ENCODE data around the gene COPS9. TPM values are rescaled to one million over a fixed set of nuclear protein-coding genes. Genes with fewer than 3 reads are reported as not detected.
A peak's percentile ranks its signal among the peaks of the same experiment; 100 is the strongest.

COPS9 gene
- total RNA-seq, 1 donor from 2014 or later, result 204 TPM

- intact Hi-C loops (cut with micrococcal nuclease), result no loop called here
- DNase-seq (peak; percentile 10), ATAC-seq (no peak)
Measured at GRCh38 chr2:240167588-240167880, 31.4 kb upstream of the COPS9 start.

GRCh38 chr2:240166761-240167587, 30.9 kb upstream of the COPS9 start:
- peak; percentile 13 for DNase-seq
- no peak for ATAC-seq
- intact Hi-C loops (cut with micrococcal nuclease), result no loop called here

GRCh38 chr2:240166191-240166590, 30.1 kb upstream of the COPS9 start:
- peak; percentile 4 for DNase-seq

GRCh38 chr2:240165661-240166060, 29.6 kb upstream of the COPS9 start:
- intact Hi-C loops (cut with micrococcal nuclease), result no loop called here
- DNase-seq (peak; percentile 6), ATAC-seq (no peak)

More at GRCh38 chr2:240166191-240166590, 30.1 kb upstream of the COPS9 start:
- no peak for ATAC-seq
- intact Hi-C loops (cut with micrococcal nuclease), result no loop called here

DNA sequence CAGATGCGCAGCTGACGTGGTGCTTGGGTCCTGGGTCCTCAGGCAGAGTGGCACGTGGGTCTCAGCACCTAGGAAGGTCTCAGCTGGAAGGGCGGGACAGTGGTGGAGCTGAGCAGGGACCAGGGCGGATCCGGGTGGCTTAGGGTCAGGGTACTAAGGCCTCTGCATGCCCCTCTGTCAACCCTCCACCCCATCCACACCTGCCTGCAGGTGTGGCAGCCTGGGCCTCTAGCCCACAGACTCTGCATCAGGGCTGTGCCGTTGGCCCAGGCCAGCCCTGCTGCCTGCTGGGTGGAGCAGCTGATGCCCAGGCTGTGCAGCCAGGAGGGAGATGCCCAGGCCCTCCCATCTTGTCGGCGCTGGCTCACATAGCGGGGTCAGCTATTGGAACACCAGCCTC, 28.9 kb upstream of the COPS9 start:
- peak; percentile 13 for DNase-seq
- ATAC-seq, result no peak
- intact Hi-C loops (cut with micrococcal nuclease), result no loop called here

GRCh38 chr2:240164586-240164985, 28.5 kb upstream of the COPS9 start:
- no peak for DNase-seq
- no peak for ATAC-seq
- intact Hi-C loops (cut with micrococcal nuclease), result no loop called here

GRCh38 chr2:240163844-240164574, 27.9 kb upstream of the COPS9 start:
- DNase-seq (peak; percentile 3), ATAC-seq (no peak)
- intact Hi-C loops (cut with micrococcal nuclease), result no loop called here

DNA sequence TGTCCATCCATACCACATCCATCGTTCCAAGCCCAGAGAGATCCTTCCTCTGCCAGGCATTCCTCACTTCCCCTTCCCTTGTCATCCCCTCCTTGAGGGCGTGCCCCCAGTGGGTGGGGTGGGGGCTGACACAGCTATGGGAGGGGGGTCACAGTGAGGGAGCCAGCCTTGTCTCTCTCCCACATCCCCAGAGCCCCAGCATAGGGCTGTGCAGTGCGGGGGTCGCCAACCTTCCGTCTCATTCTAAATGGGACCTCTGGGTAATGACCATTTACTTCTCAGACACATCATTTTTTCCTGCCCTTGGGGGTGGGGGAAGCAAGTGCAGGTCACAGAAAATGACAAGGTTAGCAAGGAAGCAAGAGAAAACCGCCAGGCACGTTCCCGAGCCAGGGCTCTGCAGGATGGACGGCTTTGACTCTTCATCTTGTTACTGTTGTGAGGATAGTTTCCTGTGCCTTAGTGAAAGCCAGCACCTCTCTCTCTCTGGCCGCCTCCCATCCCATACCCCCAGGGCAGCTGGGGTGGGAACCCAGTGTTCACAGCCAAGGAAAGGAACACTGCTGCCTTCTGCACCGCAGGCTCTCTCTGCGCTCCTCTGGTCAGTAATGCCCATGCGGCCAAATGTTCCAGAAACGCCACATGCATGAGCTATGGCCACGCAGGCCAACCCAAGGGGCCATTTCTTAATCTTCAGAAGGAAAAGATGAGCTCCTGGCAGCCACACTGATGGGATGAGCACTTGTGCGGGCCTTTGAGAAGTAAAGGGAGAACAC, 27.0 kb upstream of the COPS9 start:
- DNase-seq (peak; percentile 7), ATAC-seq (no peak)
- intact Hi-C loops (cut with micrococcal nuclease), result no loop called here

DNA sequence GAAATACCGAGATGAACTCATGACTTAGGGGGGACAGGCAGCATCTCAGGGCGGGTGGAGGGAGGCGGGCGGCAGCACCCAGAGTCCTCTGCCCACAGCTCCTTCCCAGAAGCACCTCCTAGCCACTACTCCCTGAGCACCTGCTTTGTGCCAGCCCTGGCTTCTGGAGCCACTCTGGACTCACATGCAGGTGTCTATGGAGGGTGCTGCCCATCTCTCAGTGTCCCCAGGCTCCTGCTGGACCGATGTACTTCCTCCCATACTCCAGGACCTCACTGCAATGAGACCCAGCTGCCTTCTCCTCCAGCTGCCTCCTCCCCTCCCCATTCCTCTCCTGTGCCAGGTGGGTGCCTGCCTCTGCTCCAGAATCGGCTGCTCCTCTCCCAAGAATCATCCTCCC, 26.4 kb upstream of the COPS9 start:
- ATAC-seq, result no peak
- DNase-seq, result peak; percentile 4
- intact Hi-C loops (cut with micrococcal nuclease), result no loop called here

GRCh38 chr2:240162032-240162431, 25.9 kb upstream of the COPS9 start:
- intact Hi-C loops (cut with micrococcal nuclease), result no loop called here
- DNase-seq (peak; percentile 10), ATAC-seq (no peak)

GRCh38 chr2:240161087-240161750, 25.1 kb upstream of the COPS9 start:
- no peak for ATAC-seq
- DNase-seq, result peak; percentile 22
- intact Hi-C loops (cut with micrococcal nuclease), result no loop called here

- no peak for ATAC-seq
- peak; percentile 20 for DNase-seq
- intact Hi-C loops (cut with micrococcal nuclease), result no loop called here
Measured at GRCh38 chr2:240160291-240161086, 24.4 kb upstream of the COPS9 start.

GRCh38 chr2:240159251-240159839, 23.2 kb upstream of the COPS9 start:
- peak; percentile 9 for DNase-seq
- no peak for ATAC-seq
- intact Hi-C loops (cut with micrococcal nuclease), result no loop called here

- ATAC-seq (no peak), DNase-seq (peak; percentile 0)
- intact Hi-C loops (cut with micrococcal nuclease), result no loop called here
Measured at GRCh38 chr2:240157147-240157470, 21.0 kb upstream of the COPS9 start.

GRCh38 chr2:240156435-240157146, 20.5 kb upstream of the COPS9 start:
- DNase-seq, result peak; percentile 26
- no peak for ATAC-seq
- intact Hi-C loops (cut with micrococcal nuclease), result no loop called here

DNA sequence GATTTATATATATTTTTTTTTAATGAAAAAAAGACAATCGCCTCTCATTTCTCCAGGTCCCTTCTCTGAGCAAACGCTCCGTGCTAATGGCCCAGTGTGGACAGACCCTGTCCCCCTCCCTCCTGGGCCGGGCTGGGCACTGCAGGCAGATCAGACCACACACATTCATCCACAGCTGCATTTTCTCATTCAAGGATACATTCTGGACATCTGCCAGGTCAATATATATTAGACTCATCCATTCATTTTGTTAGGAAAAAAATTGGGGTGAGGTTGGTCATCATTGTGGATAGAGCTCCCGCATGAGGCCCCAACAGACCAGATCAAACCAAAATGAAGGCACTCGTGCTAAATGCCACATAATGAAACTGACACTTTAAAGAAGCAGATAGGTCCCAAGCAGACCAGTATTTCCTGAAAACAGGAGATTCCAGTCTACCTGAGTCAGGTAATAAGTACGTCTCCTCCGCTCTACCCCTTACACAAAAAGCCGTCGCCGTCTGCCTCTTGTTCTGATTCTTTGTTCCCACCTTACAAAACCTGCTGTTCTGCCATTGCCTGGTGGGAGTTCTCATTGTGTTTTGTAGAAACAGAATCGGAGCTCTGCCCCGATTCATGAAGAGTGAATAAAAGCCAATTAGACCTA, 19.8 kb upstream of the COPS9 start:
- ATAC-seq (no peak), DNase-seq (peak; percentile 3)
- intact Hi-C loops (cut with micrococcal nuclease), result no loop called here

DNA sequence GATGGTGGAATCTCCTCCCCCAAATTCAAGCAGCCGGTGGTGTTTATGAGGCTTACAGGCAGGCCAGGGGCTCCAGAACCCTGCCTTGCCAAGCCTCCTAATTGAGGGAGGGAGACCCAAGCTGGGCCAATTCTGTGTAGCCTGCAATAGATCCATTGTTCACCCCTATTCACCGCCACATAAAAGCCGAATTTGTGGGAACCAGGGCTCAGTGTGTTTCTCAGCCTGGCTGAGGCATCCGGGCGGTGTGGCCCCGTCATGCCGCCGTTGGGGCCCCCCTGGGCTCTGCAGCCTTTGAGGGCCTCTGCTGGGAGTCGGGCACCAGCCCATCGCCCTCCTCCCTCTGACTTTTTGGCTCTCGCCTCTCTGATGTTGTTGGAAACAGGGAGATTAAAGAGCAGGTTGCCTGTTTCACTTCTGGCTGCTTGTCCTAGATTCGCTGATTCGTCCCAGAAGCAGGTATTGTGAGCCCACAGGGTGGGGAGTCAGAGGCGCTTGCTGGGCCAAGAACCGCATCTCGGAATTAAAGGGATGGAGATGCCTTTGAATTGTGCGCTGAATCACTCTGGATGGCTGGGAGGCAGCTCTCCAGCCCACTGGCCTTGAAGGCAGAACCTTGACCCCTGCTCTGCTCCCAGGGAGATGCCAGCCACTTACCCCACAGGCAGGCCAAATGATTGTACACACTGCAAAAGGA, 19.1 kb upstream of the COPS9 start:
- ATAC-seq (no peak), DNase-seq (peak; percentile 2)

More for the DNA sequence above, 19.1 kb upstream of the COPS9 start:
- intact Hi-C loops (cut with micrococcal nuclease), result no loop called here

Measured in left ventricle myocardium superior (tissue), 1 donor.